Mucosa of descending colon (tissue), 3 donors: ENCODE data around the gene C19orf44. TPM values are rescaled to one million over a fixed set of nuclear protein-coding genes. Genes with fewer than 3 reads are reported as not detected.

ENCODE experiments used
- ATAC-seq: fragments of 200-7000 bp; cut with Tn5 transposase; one replicate; pipeline ENCODE4 v1.9.1; 2020; ENCODE audit warnings: mild to moderate bottlenecking, moderate library complexity
- DNase-seq, 3 donors: peaks; one replicate each; pipeline ENCODE4 v3.0.0-alpha.2; 2020
- H3K36me3 ChIP-seq: fragments of 200-600 bp; one replicate; pipeline ENCODE4 v1.8.0; 2021; ENCODE audit warnings: low read depth, mild to moderate bottlenecking
- H3K4me1 ChIP-seq: fragments of 200-600 bp; one replicate; pipeline ENCODE4 v1.8.0; 2021; ENCODE audit warnings: low read depth, mild to moderate bottlenecking
- H3K4me3 ChIP-seq: fragments of 200-600 bp; one replicate; pipeline ENCODE4 v1.8.0; 2021; ENCODE audit warnings: mild to moderate bottlenecking
- H3K9me3 ChIP-seq: fragments of 200-600 bp; one replicate; pipeline ENCODE4 v1.8.0; 2021; ENCODE audit warnings: mild to moderate bottlenecking
- intact Hi-C, 2 donors: fragments of 100-400 bp; cut with DNase I in 1 of 2; cut with micrococcal nuclease in 1 of 2; formaldehyde crosslinking; loops; one replicate each; pipeline versions ENCODE4 v1.11.0 to v1.11.1; 2022; cut with DNase I, micrococcal nuclease
- total RNA-seq, 3 donors: library from RNA; stranded (reverse); fragmentation: NEBNext Ultra II Directional in 2 of 3; extraction: Animal tissue kit (Norgen Biotek cat#: 25700) in 2 of 3; gene quantifications; one replicate each; pipeline versions ENCODE4 v1.2.1 to v1.2.4, GENCODE V29; 2021 to 2023
- TF ChIP-seq, protein P1 (sequence below): fragments of 200-600 bp; IDR thresholded peaks from one replicate; pipeline ENCODE4 v1.8.0; 2022; ENCODE audit warnings: antibody characterized with exemption, mild to moderate bottlenecking
- donor health status: DM: no; HTN: no; CAD: no; lungs with moderate emphysema.
- donor health status: DM: no; HTN: no; CAD: no.
- donor health status: DM: no; HTN: yes; CAD: no.

The C19orf44 gene
- total RNA-seq, 3 donors from 2014 or later, result 2.0 to 8.4 (median 2.3) TPM

DNA sequence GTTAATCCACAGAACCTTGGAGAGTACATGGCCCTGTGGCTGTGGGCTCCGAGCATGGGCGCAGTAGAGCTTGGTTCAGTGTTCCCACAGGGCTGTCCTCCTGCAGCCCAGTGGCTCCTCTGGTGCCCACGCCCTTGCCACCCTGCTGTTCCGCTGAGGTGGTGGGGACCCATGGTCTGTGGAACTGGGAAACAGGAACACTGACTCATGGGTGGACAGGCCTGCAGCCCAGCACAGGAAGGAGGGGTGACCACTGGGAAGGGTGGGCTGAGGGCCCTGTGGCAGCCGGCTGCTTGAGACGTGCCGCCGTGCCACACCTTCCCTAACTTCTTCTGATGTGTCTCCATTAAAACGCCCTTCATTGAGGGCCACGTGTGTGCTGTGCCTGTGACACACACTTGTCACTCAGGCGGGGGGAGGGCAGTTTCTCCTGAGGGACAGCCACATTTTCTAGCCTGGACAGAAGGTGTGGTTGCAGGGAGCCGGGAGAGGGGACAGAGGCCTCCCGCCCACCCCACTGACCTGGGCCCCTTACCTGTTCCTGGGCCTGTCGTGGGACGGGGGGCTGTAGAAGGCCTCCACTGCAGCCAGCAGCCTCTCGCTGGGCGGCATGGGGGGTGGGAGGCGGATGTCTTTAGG is 24.9 kb downstream of the C19orf44 start:
- no peak overlapping the region for H3K4me3 ChIP-seq
- no peak for DNase-seq
- ATAC-seq, result no peak
- TF ChIP-seq, protein P1, sequence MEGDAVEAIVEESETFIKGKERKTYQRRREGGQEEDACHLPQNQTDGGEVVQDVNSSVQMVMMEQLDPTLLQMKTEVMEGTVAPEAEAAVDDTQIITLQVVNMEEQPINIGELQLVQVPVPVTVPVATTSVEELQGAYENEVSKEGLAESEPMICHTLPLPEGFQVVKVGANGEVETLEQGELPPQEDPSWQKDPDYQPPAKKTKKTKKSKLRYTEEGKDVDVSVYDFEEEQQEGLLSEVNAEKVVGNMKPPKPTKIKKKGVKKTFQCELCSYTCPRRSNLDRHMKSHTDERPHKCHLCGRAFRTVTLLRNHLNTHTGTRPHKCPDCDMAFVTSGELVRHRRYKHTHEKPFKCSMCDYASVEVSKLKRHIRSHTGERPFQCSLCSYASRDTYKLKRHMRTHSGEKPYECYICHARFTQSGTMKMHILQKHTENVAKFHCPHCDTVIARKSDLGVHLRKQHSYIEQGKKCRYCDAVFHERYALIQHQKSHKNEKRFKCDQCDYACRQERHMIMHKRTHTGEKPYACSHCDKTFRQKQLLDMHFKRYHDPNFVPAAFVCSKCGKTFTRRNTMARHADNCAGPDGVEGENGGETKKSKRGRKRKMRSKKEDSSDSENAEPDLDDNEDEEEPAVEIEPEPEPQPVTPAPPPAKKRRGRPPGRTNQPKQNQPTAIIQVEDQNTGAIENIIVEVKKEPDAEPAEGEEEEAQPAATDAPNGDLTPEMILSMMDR, result no peak
- H3K9me3 ChIP-seq, result no peaks in the 10 kb centered on the region
- intact Hi-C loops, result no loop called here
- no peaks in the 10 kb centered on the region for H3K4me1 ChIP-seq
- H3K36me3 ChIP-seq, result peaks cover 10% of the 10 kb centered on the region

DNA sequence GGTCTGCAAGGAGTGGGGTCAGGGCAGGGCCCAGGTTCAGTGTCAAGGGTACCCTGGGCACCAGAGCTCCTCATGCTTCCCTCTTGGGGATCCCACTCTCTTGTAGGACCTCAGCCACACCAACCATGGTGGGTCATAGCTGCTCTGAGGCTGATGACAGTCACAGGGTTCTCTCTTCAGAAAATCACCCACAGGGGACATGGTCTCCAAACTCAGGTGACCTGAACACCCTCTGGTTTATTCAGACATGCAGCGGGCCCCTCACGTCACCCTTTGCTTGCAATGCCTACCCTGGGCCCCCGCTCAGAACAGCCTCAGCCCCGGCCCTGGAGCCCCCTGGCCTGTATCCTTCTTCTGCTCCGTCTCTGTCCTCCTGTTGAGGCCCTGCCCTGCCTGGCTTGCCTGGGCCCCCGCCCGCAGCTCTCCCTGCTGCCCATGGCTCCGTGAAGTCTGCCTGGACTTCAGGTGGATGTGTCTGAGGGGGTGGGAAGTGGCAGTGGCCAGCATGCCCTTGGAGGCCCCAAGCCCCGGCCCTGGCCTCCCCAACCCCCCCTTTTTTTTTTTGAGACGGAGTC is 25.6 kb downstream of the C19orf44 start:
- Histone ChIP-seq H3K4me1 (no peaks in the 10 kb centered on the region), H3K9me3 (no peaks in the 10 kb centered on the region), H3K4me3 (no peak overlapping the region), H3K36me3 (peaks cover 12% of the 10 kb centered on the region)
- intact Hi-C loops, result no loop called here
- DNase-seq (no peak), ATAC-seq (no peak)
- TF ChIP-seq, protein P1, result no peak

DNA sequence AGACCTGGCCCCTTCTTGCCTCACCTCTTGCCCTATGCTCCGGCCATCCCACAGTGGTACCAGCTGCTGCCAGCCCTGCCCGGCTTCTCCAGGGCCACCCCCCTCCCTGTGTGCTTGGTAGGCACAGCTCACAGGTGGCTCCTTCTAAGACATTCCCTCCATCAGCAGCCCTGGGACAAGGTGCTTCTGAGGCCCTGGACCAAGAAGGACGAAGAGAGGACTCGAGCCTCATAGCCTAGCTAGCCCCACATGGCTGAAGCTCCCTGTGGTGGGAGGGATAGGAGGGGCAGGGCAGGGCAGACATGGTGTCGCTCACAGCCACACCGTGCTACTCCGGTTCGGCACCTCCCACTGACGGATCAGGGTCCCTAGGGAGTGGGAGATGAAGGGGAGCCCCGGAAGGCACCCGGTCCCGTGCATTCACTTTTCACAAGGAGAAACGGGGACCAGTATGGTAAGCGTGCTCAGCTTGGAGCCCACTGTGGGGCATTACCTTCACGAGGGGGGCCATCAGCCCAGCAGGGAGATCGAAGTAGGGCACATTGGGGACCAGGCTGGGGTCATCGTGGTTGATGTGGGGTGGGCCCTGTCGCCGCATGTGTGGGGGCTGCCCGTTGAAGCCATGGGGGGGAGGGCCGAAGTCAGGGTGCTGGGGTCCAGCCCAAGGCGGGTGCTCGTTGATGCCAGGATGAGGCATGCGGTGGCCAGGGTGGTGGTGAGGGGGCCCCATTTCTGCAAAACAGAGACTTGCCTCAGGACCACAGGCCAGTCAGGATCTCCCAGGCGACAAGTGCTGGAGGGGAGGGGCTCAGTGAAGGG is 26.6 kb downstream of the C19orf44 start:
- no peaks in the 10 kb centered on the region for H3K9me3 ChIP-seq
- H3K36me3 ChIP-seq, result peaks cover 14% of the 10 kb centered on the region
- DNase-seq (no peak), ATAC-seq (no peak)
- H3K4me1 ChIP-seq, result no peaks in the 10 kb centered on the region
- H3K4me3 ChIP-seq, result no peak overlapping the region
- intact Hi-C loops, result no loop called here
- TF ChIP-seq, protein P1, result no peak

DNA sequence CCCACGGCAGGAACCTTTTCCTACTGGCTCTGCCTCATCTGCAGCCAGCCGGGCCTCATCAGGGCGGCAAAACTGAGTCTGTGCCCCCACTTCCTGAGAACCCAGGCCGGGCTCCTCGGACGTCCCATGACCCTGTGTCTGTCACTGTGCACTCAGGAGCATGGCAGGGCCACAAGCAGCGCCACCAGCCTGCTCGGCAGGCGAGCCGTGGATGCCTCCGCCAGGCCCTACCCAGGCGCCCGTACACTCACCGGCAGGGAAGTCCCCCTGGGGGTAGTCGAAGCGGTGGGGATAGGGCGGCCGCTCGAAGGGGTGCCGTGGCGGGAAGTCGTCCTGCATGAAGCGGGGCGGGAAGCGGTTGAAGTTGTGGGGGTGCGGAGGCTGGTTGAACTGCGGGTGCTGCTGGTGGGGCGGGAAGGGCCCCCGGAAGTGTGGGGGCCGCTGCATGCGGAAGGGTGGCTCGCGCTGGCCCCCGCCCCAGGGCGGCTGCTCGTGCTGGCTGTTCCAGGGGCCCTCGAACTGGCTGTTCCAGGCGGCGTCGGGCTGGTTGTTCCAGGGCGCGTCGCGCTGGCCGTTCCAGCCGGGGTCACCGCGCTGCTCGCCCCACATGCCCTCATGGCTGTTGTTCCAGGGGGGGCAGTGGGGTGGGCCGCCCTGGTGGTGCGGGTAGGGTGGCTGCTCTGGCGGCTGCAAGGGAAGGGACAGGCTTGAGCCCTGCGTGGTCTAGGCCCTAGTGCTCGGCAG is 29.0 kb downstream of the C19orf44 start:
- H3K4me3 ChIP-seq, result no peak overlapping the region
- no peaks in the 10 kb centered on the region for H3K4me1 ChIP-seq
- ATAC-seq, result no peak
- peaks cover 7% of the 10 kb centered on the region for H3K36me3 ChIP-seq
- TF ChIP-seq, protein P1, result no peak
- no peaks in the 10 kb centered on the region for H3K9me3 ChIP-seq
- intact Hi-C loops, result no loop called here
- no peak for DNase-seq

DNA sequence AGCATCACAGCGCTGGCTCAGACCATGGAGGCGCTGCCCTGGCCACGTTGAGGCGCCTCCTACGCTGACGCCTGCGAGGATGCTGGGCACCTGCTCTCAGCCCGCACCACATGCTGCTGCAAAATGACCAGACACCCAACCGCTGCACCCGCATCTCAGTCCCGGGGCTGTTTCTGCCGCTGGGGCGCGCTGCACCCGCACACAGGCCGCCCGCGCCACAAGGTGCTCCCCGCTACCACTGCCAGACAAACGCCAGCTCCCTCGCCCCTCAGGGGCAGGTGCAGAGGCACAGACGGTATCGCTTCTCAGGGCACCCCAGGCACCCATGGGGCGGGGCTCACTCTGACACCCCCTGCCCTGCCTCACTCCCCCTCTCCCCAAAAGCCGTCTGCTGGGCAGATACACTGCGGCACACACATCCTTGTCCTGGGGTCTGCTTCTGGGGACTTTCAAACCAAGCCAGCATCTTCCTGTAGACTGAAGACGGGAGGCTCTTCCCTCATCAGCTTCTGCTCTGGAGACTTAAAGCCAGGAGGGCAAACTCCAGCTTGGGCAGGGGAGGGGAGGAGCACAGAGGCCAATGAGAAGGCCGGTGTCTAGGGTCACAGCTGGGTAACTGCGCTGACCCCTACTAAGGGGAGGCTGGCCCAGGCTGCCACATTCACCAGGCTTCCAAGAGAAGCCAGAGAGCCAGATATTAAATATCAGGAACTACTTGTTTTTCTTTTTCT is 29.7 kb downstream of the C19orf44 start:
- intact Hi-C loops, result no loop called here
- TF ChIP-seq, protein P1, result no peak
- Histone ChIP-seq H3K4me1 (no peaks in the 10 kb centered on the region), H3K4me3 (no peak overlapping the region), H3K9me3 (no peaks in the 10 kb centered on the region), H3K36me3 (peaks cover 4% of the 10 kb centered on the region)
- no peak for DNase-seq
- ATAC-seq, result no peak
